Stimulated activated CD4-positive, alpha-beta T cell treated with anti-CD3 and anti-CD28 coated beads, Interleukin-1b, Interleukin-23, amount 100 ng/mL, for 4 hours (primary cell): Measurements from ENCODE around the gene WDFY2.

Experiments
- DNase-seq, 2 donors: peaks; one replicate each; pipeline ENCODE4 v3.0.0-alpha.2; 2020; ENCODE audit warnings: low read depth in 2 of 2

The WDFY2 gene

DNA sequence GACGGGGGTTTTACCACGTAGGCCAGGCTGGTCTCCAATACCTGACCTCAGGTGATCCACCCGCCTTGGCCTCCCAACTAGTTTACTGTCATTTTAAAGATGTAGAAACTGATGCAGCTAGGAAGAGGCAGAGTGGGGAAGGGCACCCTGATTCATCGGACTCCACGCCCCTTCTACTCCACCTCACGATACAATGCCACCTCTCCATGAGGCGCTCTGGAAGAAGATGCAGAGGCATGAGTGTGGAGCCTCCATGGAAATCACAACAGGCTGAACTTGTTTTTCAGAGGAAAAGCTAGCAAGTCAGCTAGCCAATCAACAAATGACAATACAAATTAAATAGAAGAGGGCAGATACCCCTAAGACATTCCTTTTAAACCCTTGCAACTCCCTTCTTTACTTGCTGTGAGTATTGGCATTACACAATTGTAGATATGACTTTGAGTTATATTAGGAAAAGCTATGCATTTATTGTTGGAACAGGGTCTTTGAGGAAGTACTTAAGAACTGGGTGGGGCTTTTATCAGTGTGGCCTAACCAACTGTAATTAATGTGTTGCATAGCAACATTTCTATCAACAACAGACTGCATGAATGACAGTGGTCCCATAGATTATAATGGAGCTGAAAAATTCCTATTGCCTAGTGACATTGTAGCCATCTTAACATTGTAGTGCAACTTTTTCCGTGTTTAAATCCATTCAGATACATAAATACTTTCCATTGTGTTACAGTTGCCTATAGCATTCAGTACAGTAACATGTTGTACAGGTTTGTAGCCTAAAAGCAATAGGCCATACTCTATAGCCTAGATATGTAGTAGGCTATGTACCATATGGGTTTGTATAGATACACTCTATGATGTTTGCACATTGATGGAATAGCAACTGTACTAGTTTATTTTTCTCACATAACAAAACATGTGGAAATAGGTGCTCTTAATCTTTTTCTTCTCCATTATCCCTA, 17.6 kb downstream of the WDFY2 start:
- DNase-seq, result no peak

DNA sequence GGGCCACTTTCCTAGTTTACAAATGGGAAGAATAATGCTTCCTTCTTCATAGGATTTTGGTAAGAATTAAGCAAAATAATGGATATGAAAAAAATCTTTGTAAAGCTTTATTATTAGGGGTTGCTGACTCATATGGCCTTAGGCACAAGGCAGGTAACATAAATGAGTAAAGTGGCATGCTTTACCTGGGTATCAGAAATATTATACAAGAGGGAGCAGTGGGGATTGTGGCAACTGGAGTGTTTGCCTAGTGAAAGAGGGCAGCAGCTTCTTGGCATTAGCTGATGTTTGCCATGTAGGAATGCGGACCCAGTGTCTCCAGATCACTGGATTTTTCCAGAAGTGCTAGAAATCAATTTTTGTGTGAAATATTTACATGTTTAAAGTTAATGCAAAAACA, 19.5 kb downstream of the WDFY2 start:
- no peak for DNase-seq

DNA sequence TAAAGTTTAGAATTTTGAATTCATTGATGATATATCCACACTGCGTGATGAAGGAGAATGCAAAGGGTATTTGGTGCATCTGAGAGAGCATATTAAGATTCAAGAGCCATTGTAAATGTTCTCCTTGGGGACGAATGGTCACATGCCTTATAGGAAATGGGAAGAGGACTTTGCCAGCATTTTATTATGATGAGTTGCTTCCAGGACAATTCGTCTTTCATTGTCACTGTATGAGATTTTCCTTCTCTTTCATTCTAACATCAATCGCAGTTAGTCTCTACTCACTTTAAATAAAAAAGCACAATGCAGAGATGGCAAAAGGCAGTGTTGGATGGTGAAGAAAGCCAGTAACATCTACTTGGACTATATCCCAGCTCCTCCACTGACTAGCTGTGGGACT, 21.4 kb downstream of the WDFY2 start:
- no peak for DNase-seq

GRCh38 chr13:51607165-51607564, 22.9 kb downstream of the WDFY2 start:
- DNase-seq, result no peak

- DNase-seq, result no peak
These were observed 24.7 kb downstream of the WDFY2 start for GRCh38 chr13:51608857-51609406.

GRCh38 chr13:51612867-51613266, 28.6 kb downstream of the WDFY2 start:
- no peak for DNase-seq

- no peak for DNase-seq
These were observed 29.3 kb downstream of the WDFY2 start for GRCh38 chr13:51613535-51613934.

DNA sequence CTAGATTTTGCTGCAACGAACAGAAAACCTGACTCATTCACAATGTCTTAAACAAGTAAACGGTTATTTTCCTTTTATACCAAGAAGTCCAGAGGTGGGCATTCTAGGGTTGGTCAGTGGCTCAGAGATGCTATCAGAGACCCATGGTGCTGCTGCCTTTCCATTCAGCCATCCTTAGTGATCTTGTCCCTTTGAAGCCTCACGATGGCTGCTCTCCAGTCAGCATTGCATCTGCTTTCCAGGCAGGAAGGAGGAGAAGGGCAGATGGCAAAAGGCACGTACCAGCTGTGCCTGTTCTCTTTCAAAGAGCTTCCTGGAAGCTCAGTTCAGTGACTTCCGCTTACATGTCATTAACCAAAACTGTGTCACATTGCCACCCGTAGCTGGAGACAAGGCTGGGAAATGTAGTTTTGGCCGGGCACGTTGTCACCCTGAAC, 30.1 kb downstream of the WDFY2 start:
- DNase-seq, result peak; percentile 9 to 21

DNA sequence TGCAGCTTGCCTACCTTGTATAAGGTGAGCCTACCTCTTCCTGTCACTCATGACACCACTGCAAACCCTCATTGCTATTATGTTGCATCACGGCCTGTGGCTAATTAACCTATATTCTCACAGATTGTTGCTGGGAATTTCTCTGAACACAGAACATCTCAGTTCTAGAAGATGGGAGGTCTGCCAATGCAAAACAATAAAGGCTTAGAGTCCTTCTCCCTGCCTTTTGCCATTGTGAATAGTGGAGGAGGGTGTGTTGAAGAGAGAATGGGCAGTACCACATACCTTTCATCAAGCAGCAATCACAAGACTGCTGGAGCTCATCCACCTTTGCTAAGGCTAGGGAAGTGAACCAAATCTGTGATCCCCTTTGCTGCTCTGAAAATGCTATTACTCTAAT, 34.4 kb downstream of the WDFY2 start:
- DNase-seq, result no peak

GRCh38 chr13:51619614-51620013, 35.4 kb downstream of the WDFY2 start:
- no peak for DNase-seq

- DNase-seq, result no peak
These were observed 36.1 kb downstream of the WDFY2 start for GRCh38 chr13:51620165-51620983.

DNA sequence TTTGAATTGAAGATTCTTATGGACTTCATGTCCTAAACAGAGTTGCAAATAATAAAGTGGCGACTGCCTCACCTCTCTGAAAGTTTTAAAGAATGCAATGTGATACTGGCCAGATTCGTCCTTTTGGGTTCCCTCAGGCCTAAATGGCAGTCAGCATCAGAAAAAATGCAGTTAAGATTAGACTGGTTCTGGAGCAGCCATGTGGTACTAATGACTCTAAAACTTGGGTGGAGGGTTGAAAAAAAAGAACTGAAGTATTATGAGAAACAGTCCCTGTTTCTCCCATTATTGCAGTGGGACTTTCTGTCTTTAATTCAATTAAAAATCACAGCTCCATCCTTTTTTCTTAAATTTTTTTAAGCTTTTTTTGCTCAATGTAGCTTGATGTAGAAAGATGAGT, 37.3 kb downstream of the WDFY2 start:
- DNase-seq, result no peak

- no peak for DNase-seq
These were observed 39.2 kb downstream of the WDFY2 start for GRCh38 chr13:51623473-51623872.

DNA sequence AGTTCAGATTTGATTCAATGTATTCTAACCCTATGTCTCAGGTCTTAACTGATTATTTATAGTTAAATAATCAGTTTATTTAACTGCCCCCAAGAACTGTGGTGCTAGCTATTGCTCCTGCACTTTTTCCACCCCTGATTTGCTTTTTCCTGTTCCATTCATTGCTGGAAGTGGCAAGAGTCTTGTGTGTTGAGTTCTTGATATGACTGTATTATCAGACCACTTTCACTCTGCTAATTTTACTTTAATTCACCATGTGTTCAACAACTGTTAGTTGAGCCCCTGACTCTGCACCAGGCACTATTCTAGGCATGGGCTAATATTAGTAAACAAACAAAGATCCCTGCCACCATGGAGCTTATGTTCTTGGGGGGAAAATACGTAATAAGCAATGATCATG, 39.9 kb downstream of the WDFY2 start:
- no peak for DNase-seq

GRCh38 chr13:51624695-51625345, 40.6 kb downstream of the WDFY2 start:
- DNase-seq, result no peak

- no peak for DNase-seq
These were observed 41.5 kb downstream of the WDFY2 start for GRCh38 chr13:51625555-51626345.

DNA sequence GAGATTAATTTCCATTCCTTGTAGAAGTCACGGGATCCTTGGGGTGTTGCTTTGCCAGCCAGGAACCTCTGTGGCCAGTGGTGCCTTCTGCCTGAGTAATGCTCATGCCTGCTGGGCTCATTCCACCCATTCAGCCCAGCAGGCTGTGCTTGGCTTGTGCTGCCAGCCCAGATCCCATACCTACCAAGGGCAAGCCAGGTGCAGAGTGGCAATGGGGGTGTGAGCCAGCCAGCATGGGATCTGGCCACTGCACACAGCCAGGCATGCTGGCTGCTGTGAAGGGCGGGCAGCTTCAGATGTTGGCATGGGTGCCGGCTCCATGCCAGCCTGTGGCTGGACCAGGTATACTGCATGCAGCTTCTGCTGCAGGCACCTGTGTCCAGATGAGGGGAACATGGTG, 42.5 kb downstream of the WDFY2 start:
- DNase-seq, result no peak

- DNase-seq, result no peak
These were observed 44.0 kb downstream of the WDFY2 start for GRCh38 chr13:51628059-51628852.

DNA sequence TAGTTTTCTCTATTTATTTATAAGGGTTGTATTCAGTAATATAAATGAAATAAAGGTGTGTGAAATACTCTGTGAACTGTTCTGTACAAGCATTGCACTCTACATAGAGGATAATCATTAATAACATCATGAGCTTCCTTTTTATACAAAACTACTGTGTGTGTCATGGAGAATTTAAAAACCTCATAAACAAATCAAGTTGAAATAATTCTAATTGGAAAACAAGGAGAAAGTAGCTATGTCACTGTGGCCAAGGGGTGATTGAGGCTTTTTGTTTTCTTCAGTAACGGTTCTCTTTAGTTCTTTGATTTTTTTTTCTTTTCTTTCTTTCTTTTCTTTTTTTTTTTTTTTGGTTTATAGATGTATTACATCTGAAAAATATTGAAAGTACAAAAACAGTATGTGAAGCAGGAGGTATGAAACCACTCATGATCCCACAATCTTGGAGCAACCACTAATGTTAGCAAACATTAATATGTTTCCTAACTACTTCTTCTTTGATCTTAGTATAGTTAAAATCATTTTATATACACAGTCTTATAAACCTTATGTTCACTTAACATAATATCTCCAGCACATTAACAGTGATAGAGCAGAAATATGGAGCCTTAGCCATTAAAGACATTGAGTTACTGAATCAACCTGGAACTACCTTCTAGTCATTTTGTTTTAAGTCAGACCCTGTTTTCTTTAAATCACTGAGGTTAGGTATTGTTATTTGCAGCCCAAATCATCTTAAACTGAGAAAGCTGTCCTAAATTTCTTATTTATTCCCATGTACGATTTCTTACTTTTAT, 45.4 kb downstream of the WDFY2 start:
- no peak for DNase-seq

- DNase-seq, result no peak
These were observed 46.0 kb downstream of the WDFY2 start for GRCh38 chr13:51630288-51630615.
